ENCODE results near the gene TAOK1.

DNA sequence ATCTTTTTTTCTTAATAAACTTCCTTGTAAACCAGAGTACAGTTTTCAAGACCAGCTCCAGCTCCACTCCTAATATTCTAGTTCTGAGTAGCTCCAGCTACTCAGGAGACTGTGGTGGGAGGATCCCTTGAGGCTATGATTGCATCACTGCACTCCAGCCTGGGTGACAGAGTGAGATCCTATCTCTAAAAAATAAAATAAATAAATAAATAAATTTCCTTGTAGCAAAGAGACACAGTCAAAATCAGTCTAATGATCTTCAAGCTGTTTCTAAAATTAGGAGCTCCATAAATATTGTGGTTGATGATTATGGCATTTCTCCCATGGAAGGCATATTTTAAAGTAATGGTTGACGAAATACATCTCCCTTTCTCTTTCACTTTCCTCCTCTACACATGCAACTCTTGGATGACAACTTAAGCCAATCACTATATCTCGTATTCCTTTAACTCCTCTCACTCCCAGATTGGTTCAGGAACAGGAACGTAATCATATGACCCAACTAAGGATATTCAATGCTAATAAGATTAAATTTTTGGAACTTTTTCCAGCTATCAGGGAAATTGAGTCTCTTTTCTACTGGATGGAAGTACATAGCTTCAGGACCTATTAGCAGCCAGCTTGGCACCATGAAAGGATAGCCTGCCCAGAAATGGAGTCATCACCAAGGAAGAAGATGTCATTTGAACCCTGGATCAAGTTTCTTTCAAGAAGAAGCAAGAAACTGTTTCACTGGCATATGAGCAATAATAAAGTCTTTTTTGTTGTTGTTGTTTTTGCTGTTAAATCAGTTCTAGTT lies 42.1 kb upstream of the TAOK1 start:
- no peak for TF ChIP-seq GATA2 (IDR thresholded peaks at IDR 0.05; ENCODE audit: low read depth, low read length)
- TF ChIP-seq GATA3 (IDR thresholded peaks at IDR 0.05; ENCODE audit: low read depth, low read length), result no peak

Data from SH-SY5Y (cell line).